Parathyroid adenoma (tissue), 2 donors: Measurements from ENCODE around the gene TTC33.

Source experiments
- H2AFZ ChIP-seq: fragments of 300-600 bp; sonication (generic); one replicate; pipeline ENCODE4 v1.7.0; 2017; ENCODE audit warnings: antibody characterized with exemption, mild to moderate bottlenecking
- H3K27ac ChIP-seq: fragments of 300-600 bp; sonication (generic); one replicate; pipeline ENCODE4 v1.7.0; 2017
- H3K27me3 ChIP-seq: fragments of 300-600 bp; sonication (generic); one replicate; pipeline ENCODE4 v1.7.0; 2017; ENCODE audit warnings: low read length; ENCODE audit not compliant: control insufficient read depth, insufficient read depth
- H3K36me3 ChIP-seq: fragments of 300-600 bp; sonication (generic); one replicate; pipeline ENCODE4 v1.7.0; 2017; ENCODE audit warnings: low read length; ENCODE audit not compliant: control insufficient read depth, insufficient read depth
- H3K4me1 ChIP-seq: fragments of 300-600 bp; sonication (generic); one replicate; pipeline ENCODE4 v1.7.0; 2017; ENCODE audit warnings: control low read depth
- H3K4me2 ChIP-seq: fragments of 300-600 bp; sonication (generic); one replicate; pipeline ENCODE4 v1.7.0; 2017; ENCODE audit warnings: low read length
- H3K4me3 ChIP-seq: fragments of 300-600 bp; sonication (generic); one replicate; pipeline ENCODE4 v1.7.0; 2017; ENCODE audit warnings: low read depth, low read length
- H3K79me2 ChIP-seq: fragments of 300-600 bp; sonication (generic); one replicate; pipeline ENCODE4 v1.7.0; 2017; ENCODE audit warnings: control low read depth
- H3K9ac ChIP-seq: fragments of 300-600 bp; sonication (generic); one replicate; pipeline ENCODE4 v1.7.0; 2017; ENCODE audit warnings: mild to moderate bottlenecking
- H3K9me3 ChIP-seq: fragments of 300-600 bp; sonication (generic); one replicate; pipeline ENCODE4 v1.7.0; 2017; ENCODE audit warnings: low read length; ENCODE audit not compliant: control insufficient read depth
- CTCF ChIP-seq: fragments of 300-600 bp; sonication (generic); IDR thresholded peaks from one replicate; pipeline ENCODE4 v1.7.0; 2017; ENCODE audit warnings: antibody characterized with exemption, mild to moderate bottlenecking
- donor health status: primary hyperparathyroidism.

The TTC33 gene

GRCh38 chr5:40577718-40578117, 178.0 kb downstream of the TTC33 start:
- Histone ChIP-seq H3K9me3 (no peaks in the 10 kb centered on the region), H3K9ac (no peak overlapping the region), H3K27ac (no peak overlapping the region), H3K79me2 (no peaks in the 10 kb centered on the region), H3K4me2 (no peak overlapping the region), H3K4me1 (no peaks in the 10 kb centered on the region), H3K27me3 (no peaks in the 10 kb centered on the region), H3K36me3 (no peaks in the 10 kb centered on the region), H2AFZ (no peak overlapping the region), H3K4me3 (no peak overlapping the region)
- TF ChIP-seq CTCF, result no peak

- Histone ChIP-seq H3K79me2 (no peaks in the 10 kb centered on the region), H3K9me3 (no peaks in the 10 kb centered on the region), H3K36me3 (no peaks in the 10 kb centered on the region), H3K4me2 (no peak overlapping the region), H2AFZ (no peak overlapping the region), H3K4me1 (no peaks in the 10 kb centered on the region), H3K27me3 (no peaks in the 10 kb centered on the region), H3K4me3 (no peak overlapping the region), H3K9ac (no peak overlapping the region), H3K27ac (no peak overlapping the region)
- TF ChIP-seq CTCF, result no peak
These were observed 179.8 kb downstream of the TTC33 start for GRCh38 chr5:40575921-40576320.

GRCh38 chr5:40575411-40575810, 180.3 kb downstream of the TTC33 start:
- Histone ChIP-seq H3K27ac (no peak overlapping the region), H3K9ac (no peak overlapping the region), H3K36me3 (no peaks in the 10 kb centered on the region), H3K27me3 (no peaks in the 10 kb centered on the region), H3K4me1 (no peaks in the 10 kb centered on the region), H3K4me2 (no peak overlapping the region), H3K4me3 (no peak overlapping the region), H3K79me2 (no peaks in the 10 kb centered on the region), H2AFZ (no peak overlapping the region), H3K9me3 (no peaks in the 10 kb centered on the region)
- no peak for TF ChIP-seq CTCF

GRCh38 chr5:40572937-40573336, 182.8 kb downstream of the TTC33 start:
- H3K9me3 ChIP-seq, result no peaks in the 10 kb centered on the region
- H3K4me1 ChIP-seq, result no peaks in the 10 kb centered on the region
- no peak overlapping the region for H3K9ac ChIP-seq
- H3K79me2 ChIP-seq, result no peaks in the 10 kb centered on the region
- no peaks in the 10 kb centered on the region for H3K36me3 ChIP-seq
- no peak overlapping the region for H3K4me2 ChIP-seq
- TF ChIP-seq CTCF, result no peak
- H3K27ac ChIP-seq, result no peak overlapping the region
- no peak overlapping the region for H2AFZ ChIP-seq
- H3K27me3 ChIP-seq, result no peaks in the 10 kb centered on the region
- no peak overlapping the region for H3K4me3 ChIP-seq

GRCh38 chr5:40572391-40572790, 183.4 kb downstream of the TTC33 start:
- no peaks in the 10 kb centered on the region for H3K27me3 ChIP-seq
- no peak for TF ChIP-seq CTCF
- no peak overlapping the region for H2AFZ ChIP-seq
- H3K79me2 ChIP-seq, result no peaks in the 10 kb centered on the region
- no peaks in the 10 kb centered on the region for H3K4me1 ChIP-seq
- no peak overlapping the region for H3K4me2 ChIP-seq
- H3K4me3 ChIP-seq, result no peak overlapping the region
- H3K9ac ChIP-seq, result no peak overlapping the region
- no peaks in the 10 kb centered on the region for H3K36me3 ChIP-seq
- H3K9me3 ChIP-seq, result no peaks in the 10 kb centered on the region
- no peak overlapping the region for H3K27ac ChIP-seq
